GM12892 (cell line): ENCODE results near the gene CLDN20.

Source experiments
- POLR2A ChIP-seq: IDR thresholded peaks from 2 replicates; pipeline ENCODE4 v1.6.1; 2011; ENCODE audit warnings: low read depth, low read length, control low read depth
- TAF1 ChIP-seq: IDR thresholded peaks from 2 replicates; pipeline ENCODE4 v1.6.1; 2011; ENCODE audit warnings: low read depth, mild to moderate bottlenecking, control low read depth, low read length, borderline replicate concordance

- TF ChIP-seq POLR2A (no peak), TAF1 (no peak)
Measured at GRCh38 chr6:155270561-155271091, 6.8 kb downstream of the CLDN20 start.
